HG03025 (cell line): ENCODE data around the gene ECI1.
"Not testable (repeated sequence)": the region's sequence is repeated elsewhere in the genome, so short reads cannot be mapped to it uniquely, and the experiment has no call there.

ENCODE experiments used
- ATAC-seq: cut with Tn5 transposase; IDR thresholded peaks from one replicate; pipeline ENCODE4 v1.9.1; 2021; ENCODE audit warnings: mild to moderate bottlenecking, moderate library complexity; ENCODE audit not compliant: unreplicated experiment, low FRiP score

ECI1 gene

GRCh38 chr16:2258530-2258929 is 7.1 kb upstream of the ECI1 start:
- not testable (repeated sequence) for ATAC-seq

- no peak for ATAC-seq
Measured at GRCh38 chr16:2257726-2258125, 6.3 kb upstream of the ECI1 start.

DNA sequence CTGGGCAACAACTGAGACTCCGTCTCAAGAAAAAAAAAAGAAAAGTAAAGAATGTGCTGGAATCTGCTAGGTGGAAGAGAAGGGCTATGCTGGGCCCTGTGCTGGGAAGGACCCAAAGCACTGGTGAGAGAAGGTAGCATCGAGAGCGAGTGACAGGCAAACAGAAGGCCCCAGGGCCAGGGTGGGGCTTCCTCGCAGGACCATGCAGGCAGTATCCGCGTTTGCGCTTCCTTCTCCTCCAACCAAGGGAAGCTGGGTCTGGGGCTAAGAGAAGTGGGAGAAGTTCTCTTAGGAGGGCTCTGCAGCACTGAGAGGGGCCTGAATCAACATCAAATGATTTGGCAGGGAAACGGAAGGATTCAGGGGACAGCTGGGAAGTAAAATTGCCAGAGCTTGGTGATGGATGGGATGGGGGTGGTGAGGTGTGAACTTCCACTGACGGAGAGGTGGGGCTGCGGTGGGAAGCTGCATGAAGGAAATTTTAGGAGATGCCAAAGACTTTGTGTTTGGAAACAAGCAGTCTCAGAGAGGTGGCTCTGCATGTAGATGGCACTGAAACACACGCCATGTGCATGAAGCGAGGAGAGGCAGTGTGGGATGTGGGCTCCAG is 5.2 kb upstream of the ECI1 start:
- ATAC-seq, result no peak

DNA sequence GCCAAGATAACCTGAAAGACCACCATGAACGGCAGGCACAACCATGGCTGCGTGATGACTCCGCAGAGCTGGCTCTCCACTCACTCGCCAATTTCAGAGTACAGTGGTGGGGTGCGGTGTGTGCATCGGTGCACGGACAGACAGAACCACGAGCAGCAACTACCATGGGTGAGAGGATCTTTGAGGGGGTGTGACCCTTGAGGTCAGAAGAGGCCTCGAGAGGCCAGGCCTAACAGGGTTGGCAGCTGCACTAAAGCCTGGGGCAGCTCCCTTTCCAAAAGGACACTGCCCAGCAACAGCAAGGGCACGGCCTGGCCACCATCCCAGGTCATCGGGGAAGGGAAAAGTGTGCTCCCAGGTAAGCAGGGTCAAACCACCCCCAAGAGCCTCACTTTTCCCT is 1.9 kb upstream of the ECI1 start:
- no peak for ATAC-seq

- ATAC-seq, result no peak
Measured at GRCh38 chr16:2252806-2253148, 1.4 kb upstream of the ECI1 start.

DNA sequence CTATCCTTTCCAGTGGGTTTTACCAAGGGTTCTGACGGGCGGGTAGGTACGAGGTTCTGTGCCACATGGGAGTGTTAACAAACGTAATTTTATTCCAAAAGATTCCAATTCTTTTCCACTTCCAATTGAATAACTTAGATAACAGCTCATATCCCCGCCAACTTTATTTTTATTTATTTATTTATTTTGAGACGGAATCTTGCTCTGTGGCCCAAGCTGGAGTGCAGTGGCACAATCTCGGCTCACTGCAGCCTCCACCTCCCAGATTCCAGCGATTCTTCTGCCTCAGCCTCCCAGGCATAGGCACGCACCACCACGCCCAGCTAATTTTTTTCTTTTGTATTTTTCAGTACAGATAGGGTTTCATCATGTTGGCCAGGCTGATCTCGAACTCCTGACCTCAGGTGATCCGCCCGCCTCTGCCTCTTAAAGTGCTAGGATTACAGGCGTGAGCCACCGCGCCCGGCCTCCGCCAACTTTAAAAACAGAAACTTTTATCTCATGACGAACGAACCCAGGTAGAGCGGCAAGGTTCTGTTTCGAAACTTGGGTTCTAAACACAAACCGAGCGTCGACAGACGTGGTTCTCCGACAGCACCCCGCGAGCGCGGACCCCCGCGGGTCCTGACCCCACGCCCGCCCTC is 613 bp downstream of the ECI1 start:
- peak; percentile 23 for ATAC-seq

GRCh38 chr16:2246301-2246885 is 5.0 kb downstream of the ECI1 start:
- ATAC-seq, result no peak

DNA sequence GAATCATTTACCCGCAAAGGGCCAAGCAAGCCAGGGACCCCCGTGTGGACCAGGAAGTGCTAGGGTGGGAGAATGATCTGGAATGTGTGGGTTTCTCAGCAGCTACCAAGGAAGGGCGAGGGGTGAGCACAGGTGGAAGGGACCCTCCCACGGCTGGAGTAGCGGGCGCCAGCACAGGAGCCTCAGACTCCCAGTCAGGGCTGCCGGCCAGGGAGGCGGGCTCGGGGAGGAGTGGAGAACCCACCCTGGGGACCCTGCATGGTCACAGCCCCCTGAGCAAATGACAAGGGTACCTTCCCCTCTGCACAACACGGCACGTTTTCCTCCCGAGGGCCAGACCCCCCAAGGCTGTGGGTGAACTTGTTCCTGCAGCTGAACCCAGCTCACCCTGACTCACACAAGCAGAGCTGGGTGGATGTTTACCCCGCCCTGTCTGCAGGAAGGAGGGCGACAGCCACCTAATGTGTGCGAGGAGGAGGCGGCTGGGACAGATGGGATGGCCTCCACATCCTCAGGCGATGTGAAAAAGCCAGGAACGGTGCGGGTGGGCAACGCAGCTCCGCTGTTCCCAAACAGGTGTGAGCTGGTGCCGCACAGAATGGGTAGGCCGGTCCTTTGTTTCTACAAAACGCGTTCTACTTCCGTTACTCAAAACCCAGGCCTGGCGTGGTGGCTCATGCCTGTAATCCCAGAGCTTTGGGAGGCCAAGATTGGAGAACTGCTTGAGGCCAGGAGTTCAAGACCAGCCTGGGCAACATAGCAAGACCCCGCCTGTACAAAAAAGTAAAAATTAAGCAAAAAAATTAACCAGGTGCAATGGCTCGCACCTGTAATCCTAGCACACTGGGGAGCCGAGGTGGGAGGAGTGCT is 6.2 kb downstream of the ECI1 start:
- ATAC-seq, result no peak

DNA sequence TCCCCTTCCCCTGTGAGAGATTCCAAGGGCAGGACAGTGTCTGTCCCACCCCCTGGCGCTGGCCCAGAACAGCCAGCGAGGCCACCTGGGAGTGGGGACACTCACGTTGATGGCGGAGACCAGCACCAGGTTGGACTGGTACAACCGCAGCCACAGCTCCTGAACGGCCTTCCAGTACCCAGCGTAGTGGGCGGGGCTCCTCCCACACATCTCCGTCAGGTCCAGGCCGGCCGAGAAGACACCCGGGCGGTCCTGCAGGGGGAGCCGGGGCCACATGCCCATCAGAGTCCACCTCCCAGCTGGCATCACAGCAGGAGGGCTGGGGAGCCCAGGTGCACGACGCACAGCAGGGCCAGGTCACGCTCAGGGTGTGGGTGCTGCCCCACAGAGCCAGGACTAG is 7.1 kb downstream of the ECI1 start:
- no peak for ATAC-seq

DNA sequence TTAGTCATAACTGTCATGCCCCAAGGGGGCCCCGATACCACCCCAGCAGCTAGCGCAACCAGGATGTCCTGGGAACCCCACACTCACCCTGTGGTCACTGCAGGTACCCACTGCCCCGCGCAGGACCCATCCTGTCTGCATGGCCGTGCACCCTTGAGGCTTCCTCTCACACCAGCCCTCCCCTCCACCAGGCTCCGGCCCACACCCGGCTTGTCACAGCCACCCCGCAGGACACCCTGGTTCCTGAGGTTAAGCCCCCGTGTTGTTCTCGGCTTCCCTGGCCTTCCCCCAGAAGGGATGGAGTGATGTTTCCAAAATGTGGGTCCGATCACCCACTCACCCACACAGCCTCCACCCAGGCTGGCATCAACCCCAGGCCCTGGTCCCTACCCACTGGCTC is 7.6 kb downstream of the ECI1 start:
- ATAC-seq, result no peak

DNA sequence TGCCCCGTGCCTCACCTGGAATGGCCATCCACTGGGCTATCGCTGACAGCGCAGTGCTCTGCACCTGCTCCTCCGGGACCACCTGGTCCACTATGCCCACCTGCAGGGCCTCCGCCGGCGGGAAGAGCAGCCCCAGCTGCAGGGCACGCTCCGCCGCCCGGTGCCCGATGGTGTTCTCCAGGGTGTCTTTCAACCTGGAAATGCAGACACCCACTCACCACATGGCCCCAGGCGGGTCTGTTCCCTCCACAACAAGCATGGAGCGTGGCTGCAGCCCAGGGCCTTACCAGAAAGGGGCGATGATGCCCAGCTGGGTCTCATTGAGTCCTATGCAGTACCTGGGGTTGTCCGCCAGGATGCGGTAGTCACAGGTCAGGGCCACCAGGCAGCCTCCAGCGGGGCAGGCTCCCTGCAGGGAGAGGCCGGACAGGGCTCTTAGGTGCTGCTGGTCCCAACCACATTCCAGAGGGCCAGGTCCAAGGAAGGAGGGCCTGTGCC is 8.3 kb downstream of the ECI1 start:
- ATAC-seq, result no peak

DNA sequence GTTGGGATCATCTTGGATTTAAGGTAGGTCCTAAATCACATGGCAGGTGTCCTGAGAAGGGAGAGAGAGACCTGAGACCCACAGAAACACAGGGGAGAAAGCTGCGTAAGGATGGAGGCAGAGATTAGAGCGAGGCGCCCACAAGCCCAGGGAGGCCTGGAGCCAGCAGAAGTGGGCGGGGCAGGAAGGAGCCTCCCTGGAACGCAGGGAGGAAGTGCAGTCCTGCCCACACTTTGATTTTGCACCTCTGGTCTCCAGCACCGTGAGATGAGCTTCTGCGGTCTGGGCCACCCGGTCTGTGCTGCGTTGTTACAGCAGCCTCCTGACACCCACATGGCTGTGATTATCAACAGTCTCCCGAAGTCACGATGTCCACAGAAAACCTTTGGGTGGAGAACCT is 8.8 kb downstream of the ECI1 start:
- no peak for ATAC-seq

- ATAC-seq, result not testable (repeated sequence)
Measured at GRCh38 chr16:2240331-2240730, 11.1 kb downstream of the ECI1 start.

DNA sequence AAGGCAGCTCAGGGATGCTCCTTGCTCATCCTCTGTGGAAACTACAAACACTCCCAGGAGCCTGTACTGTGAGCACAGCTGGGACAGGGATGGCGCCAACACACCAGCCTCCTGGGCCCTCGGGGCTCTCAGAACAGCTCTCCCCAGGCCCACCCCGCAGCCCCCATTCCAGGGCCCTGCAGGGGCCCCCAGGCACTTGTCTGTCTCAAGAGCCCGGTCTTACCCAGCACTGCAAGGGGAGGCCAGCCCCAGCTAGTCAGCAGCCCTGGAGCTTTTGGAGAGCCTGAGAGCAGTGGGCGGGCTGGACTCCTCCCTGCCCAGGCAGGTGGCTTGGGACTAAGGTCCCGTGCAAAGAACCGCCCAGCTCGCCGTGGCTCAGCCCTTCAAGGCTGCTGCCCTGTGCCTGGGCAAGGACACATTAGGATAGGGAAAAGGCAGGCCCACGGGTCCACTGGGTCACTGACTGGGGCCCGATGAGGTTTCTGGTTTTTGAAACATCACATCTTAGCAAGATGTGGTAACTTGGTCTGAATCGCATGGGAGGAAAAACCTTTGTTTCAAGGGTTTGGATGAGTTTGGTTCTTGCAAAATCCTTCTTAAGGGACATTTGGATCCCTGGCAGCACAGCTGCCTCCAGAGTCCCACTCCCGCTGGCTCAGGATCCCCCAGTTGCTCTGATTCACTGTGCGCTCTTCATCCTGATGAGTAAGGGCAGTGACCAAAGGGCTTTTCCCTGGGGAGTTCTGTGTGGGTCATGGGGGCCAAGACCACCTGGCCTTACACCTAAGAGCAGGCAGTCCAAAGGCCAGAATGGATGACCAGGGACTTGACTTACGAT is 12.3 kb downstream of the ECI1 start:
- no peak for ATAC-seq

- ATAC-seq, result no peak
Measured at GRCh38 chr16:2238150-2238837, 13.1 kb downstream of the ECI1 start.

DNA sequence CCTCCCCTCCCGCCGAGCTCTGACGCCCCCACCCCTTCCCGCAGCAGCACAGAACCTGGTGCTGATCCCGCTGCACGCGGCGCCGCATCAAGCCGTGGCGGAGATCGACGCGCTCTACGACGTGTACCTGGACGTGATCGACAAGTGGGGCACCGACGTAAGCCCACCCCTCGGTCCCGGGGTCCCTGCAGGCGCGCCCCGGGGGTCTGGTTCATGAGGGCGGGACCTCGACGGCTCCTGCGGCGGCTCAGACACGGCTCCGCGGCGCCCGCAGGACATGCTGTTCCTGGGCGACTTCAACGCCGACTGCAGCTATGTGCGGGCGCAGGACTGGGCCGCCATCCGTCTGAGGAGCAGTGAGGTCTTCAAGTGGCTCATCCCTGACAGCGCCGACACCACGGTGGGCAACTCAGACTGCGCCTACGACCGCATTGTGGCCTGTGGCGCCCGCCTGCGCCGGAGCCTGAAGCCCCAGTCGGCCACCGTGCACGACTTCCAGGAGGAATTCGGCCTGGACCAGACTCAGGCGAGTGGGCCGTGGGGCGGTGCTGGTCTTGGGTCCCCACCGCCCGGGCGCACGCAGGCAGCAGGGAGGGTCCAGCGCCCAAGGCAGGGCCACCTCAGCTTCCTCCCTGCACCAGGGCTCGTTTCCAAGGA is 13.8 kb downstream of the ECI1 start:
- no peak for ATAC-seq

GRCh38 chr16:2237102-2237482 is 14.3 kb downstream of the ECI1 start:
- no peak for ATAC-seq

DNA sequence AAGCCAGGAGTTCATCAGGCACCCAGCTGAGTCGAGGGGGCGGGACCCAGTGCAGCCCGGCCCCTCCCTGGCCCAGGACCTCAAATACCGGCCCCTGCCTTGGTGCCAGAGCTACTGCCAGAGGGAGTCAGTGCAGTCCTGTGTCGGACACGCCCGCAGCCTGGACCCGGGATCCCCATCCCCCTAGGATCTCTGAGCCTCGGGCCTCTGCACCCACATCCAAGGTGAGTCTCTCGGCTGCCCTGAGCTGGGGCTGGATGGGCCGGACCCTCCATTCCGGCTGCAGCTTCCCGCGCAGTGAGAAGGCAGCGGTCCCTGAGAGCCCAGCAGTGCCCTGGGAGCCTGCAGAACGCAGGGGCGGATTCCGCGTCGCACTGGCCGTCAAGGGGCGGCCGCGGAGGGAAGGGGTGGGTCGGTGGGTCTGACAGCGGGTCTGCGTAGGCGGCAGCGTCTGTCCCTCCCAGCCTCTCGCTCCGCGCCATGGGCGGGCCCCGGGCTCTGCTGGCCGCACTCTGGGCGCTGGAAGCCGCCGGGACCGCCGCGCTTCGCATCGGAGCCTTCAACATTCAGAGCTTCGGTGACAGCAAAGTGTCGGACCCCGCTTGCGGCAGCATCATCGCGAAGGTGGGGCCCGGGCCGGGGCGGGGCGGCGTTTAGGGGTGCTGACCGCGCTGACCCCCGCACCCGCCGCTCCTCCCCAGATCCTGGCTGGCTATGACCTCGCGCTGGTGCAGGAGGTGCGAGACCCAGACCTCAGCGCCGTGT is 14.9 kb downstream of the ECI1 start, which contains the start of gene DNASE1L2:
DNASE1L2 (plus strand) TSS at position 108 of the 765 bp plus-strand sequence; CDS start at position 481, 373 bp downstream.
- ATAC-seq, result no peak
